K562 (cell line): ENCODE measurements around the gene CTSO. TPM values are rescaled to one million over a fixed set of nuclear protein-coding genes. Genes with fewer than 3 reads are reported as not detected.

Experiments used
- ATAC-seq: fragments of 200-7000 bp; cut with Tn5 transposase; 3 replicates; pipeline ENCODE4 v1.9.1; 2020; ENCODE audit warnings: moderate library complexity
- BruUV-seq: library from RNA; stranded (reverse); fragments of 400-500 nt; replicated peaks from 2 replicates; lab custom pipeline; 2021; lab: Mats Ljungman, UMichigan
- CTCF ChIA-PET: fragments of 300-600 bp; formaldehyde crosslinking; extraction: SDS; loops from one replicate; lab custom pipeline; 2021; ENCODE audit warnings: low intra/inter-chr PET ratio; lab: Yijun Ruan, JAX
- POLR2A ChIA-PET: fragments of 300-600, 350-650 bp; sonication (Branson Sonifier 250); formaldehyde crosslinking; extraction: SDS; loops from one replicate; lab custom pipeline; 2021; ENCODE audit warnings: antibody characterized with exemption, inconsistent platforms; lab: Yijun Ruan, JAX
- DNase-seq, 4 experiments: peaks; one replicate each; pipeline versions ENCODE4 v3.0.0 to v3.0.0-alpha.2; 2011 to 2018; ENCODE audit warnings: low spot score in 3 of 4, mixed read lengths in 3 of 4; ENCODE audit errors: extremely low read depth in 1 of 4
- FAIRE-seq: peaks from 2 replicates; lab custom pipeline; 2011; peaks lifted over from hg19 to GRCh38; lab: Jason Lieb, UNC
- H2AFZ ChIP-seq: 2 replicates; pipeline ENCODE4 v1.6.0; 2011; ENCODE audit warnings: low read depth, low read length, control low read depth, inconsistent platforms
- H3K27ac ChIP-seq: fragments of 200-600 bp; 3 replicates; pipeline ENCODE4 v1.8.0; 2011; ENCODE audit warnings: low read depth, mild to moderate bottlenecking, control low read depth, inconsistent platforms, low read length, moderate library complexity, mixed read lengths; ENCODE audit errors: extremely low read depth
- H3K27me3 ChIP-seq, 2 experiments: fragments of 300-600 bp in 1 of 2; 2 replicates in 1 of 2; 3 replicates in 1 of 2; pipeline versions ENCODE4 v1.6.0 to v1.8.0; 2011; ENCODE audit warnings: inconsistent platforms in 2 of 2, low read length in 2 of 2, mild to moderate bottlenecking in 1 of 2, mixed read lengths in 1 of 2, moderate library complexity in 1 of 2; ENCODE audit not compliant: control insufficient read depth in 2 of 2, insufficient read depth in 2 of 2
- H3K36me3 ChIP-seq: fragments of 300-600 bp; 3 replicates; pipeline ENCODE4 v1.8.0; 2011; ENCODE audit warnings: mild to moderate bottlenecking, low read length, inconsistent platforms; ENCODE audit not compliant: control insufficient read depth, insufficient read depth
- H3K4me1 ChIP-seq, 2 experiments: fragments of 200-600 bp in 1 of 2; replicated peaks in 1 of 2; 2 replicates in 1 of 2; 3 replicates in 1 of 2; pipeline versions ENCODE4 v1.5.1 to v1.8.0; 2011; ENCODE audit warnings: inconsistent platforms in 2 of 2, low read length in 2 of 2, mild to moderate bottlenecking in 1 of 2, mixed read lengths in 1 of 2, moderate library complexity in 1 of 2; ENCODE audit not compliant: control insufficient read depth in 2 of 2, insufficient read depth in 2 of 2
- H3K4me2 ChIP-seq: 2 replicates; pipeline ENCODE4 v1.6.1; 2011; ENCODE audit warnings: low read length, control low read depth, inconsistent platforms, mixed read lengths; ENCODE audit not compliant: insufficient read depth
- H3K4me3 ChIP-seq: fragments of 200-600 bp; sonication (generic), shearing (Covaris generic); 2 replicates; pipeline ENCODE4 v1.5.1; 2016; ENCODE audit warnings: control low read depth, inconsistent platforms
- H3K79me2 ChIP-seq: fragments of 200-600 bp; 3 replicates; pipeline ENCODE4 v1.8.0; 2011; ENCODE audit warnings: low read length, inconsistent platforms; ENCODE audit not compliant: control insufficient read depth, insufficient read depth
- H3K9ac ChIP-seq, 2 experiments: 2 replicates each; pipeline versions ENCODE4 v1.6.0 to v1.6.1; 2011; ENCODE audit warnings: low read depth in 2 of 2, low read length in 2 of 2, control low read depth in 1 of 2, inconsistent platforms in 1 of 2, mild to moderate bottlenecking in 1 of 2, mixed read lengths in 1 of 2; ENCODE audit not compliant: insufficient read depth in 1 of 2
- H3K9me1 ChIP-seq: one replicate; pipeline ENCODE4 v1.6.0; 2011; ENCODE audit warnings: inconsistent platforms, mild to moderate bottlenecking, low read length, moderate library complexity; ENCODE audit not compliant: control insufficient read depth, insufficient read depth
- H3K9me3 ChIP-seq: replicated peaks from 2 replicates; pipeline ENCODE4 v1.5.1; 2011; ENCODE audit warnings: low read depth, low read length, inconsistent platforms; ENCODE audit not compliant: control insufficient read depth, insufficient read depth
- H4K20me1 ChIP-seq: replicated peaks from 2 replicates; pipeline ENCODE4 v1.6.1; 2011; ENCODE audit warnings: low read length, inconsistent platforms, mixed read lengths; ENCODE audit not compliant: control insufficient read depth, insufficient read depth
- DMBX1 ChIP-seq: fragments of 250-450 bp; sonication (Bioruptor Pico); IDR thresholded peaks from 2 replicates; pipeline ENCODE4 v1.8.0; 2022; ENCODE audit warnings: inconsistent platforms, mild to moderate bottlenecking, moderate library complexity, borderline replicate concordance
- ETV1 ChIP-seq: fragments of 450-650 bp; conservative IDR thresholded peaks from 2 replicates; pipeline ENCODE4 v1.6.1; 2016; ENCODE audit warnings: missing genetic modification characterization, control low read depth, low read depth, missing compliant biosample characterization
- FOS ChIP-seq: IDR thresholded peaks from 3 replicates; pipeline ENCODE4 v1.6.1; 2011; ENCODE audit not compliant: insufficient read length; ENCODE audit errors: extremely low read depth
- FOXJ2 ChIP-seq: fragments of 200-800 bp; sonication (Bioruptor generic); IDR thresholded peaks from 2 replicates; pipeline ENCODE4 v1.6.1; 2016; ENCODE audit warnings: missing genetic modification characterization, missing compliant biosample characterization
- GTF2E2 ChIP-seq: fragments of 200-800 bp; sonication (Bioruptor generic); IDR thresholded peaks from 2 replicates; pipeline ENCODE4 v1.6.1; 2016; ENCODE audit warnings: missing genetic modification characterization, missing compliant biosample characterization
- HMG20B ChIP-seq: fragments of 250-450 bp; sonication (Bioruptor Pico); IDR thresholded peaks from 2 replicates; pipeline ENCODE4 v1.5.0; 2021; ENCODE audit warnings: mild to moderate bottlenecking
- MTA3 ChIP-seq: fragments of 450-650 bp; formaldehyde crosslinking; IDR thresholded peaks from 2 replicates; pipeline ENCODE4 v1.6.1; 2017; ENCODE audit warnings: mild to moderate bottlenecking, borderline replicate concordance
- POLR2G ChIP-seq: fragments of 200-400 bp; formaldehyde crosslinking; IDR thresholded peaks from 2 replicates; pipeline ENCODE4 v1.6.1; 2017; ENCODE audit warnings: low read depth, mild to moderate bottlenecking, antibody characterized with exemption, low read length, moderate library complexity
- RFX7 ChIP-seq: fragments of 250-450 bp; sonication (Bioruptor Pico); IDR thresholded peaks from 2 replicates; pipeline ENCODE4 v1.5.1; 2021; ENCODE audit warnings: mild to moderate bottlenecking
- SIN3A ChIP-seq, 2 experiments: fragments of 150-350 bp in 1 of 2; IDR thresholded peaks; 2 replicates each; pipeline ENCODE4 v1.6.1; 2011 to 2016; ENCODE audit warnings: borderline replicate concordance in 2 of 2, low read depth in 2 of 2, low read length in 2 of 2, mild to moderate bottlenecking in 2 of 2, moderate library complexity in 2 of 2; ENCODE audit not compliant: control insufficient read depth in 1 of 2
- ZNF140 ChIP-seq: fragments of 250-450 bp; sonication (Bioruptor Pico); IDR thresholded peaks from 2 replicates; pipeline ENCODE4 v1.8.0; 2021; ENCODE audit warnings: moderate library complexity, mild to moderate bottlenecking, inconsistent platforms
- ZNF551 ChIP-seq: fragments of 250-450 bp; sonication (Bioruptor Pico); IDR thresholded peaks from 2 replicates; pipeline ENCODE4 v1.5.0; 2021; ENCODE audit warnings: mild to moderate bottlenecking, moderate library complexity
- ZNF780A ChIP-seq: fragments of 250-450 bp; sonication (Bioruptor Pico); IDR thresholded peaks from 2 replicates; pipeline ENCODE4 v1.5.0; 2021; ENCODE audit warnings: mild to moderate bottlenecking
- ZSCAN32 ChIP-seq: fragments of 450-650 bp; formaldehyde crosslinking; IDR thresholded peaks from 2 replicates; pipeline ENCODE4 v1.4.0; 2020; ENCODE audit warnings: mild to moderate bottlenecking, moderate library complexity
- WGBS: fragments of 100-300 bp; shearing (Covaris generic); methylation state at CpG from one replicate; pipeline ENCODE4 v1.1.6; 2016; ENCODE audit warnings: low coverage, mixed read lengths; ENCODE audit not compliant: insufficient coverage; ENCODE audit errors: missing lambda C conversion rate; 5-methylcytosine and 5-hydroxymethylcytosine counted together
- in situ Hi-C: fragments of 300-500 bp; cut with MboI; formaldehyde crosslinking; loops from 4 replicates; pipeline ENCODE4 v1.15.0; 2018; ENCODE audit warnings: inconsistent platforms, mixed read lengths
- intact Hi-C: fragments of 100-400 bp; cut with micrococcal nuclease; formaldehyde crosslinking; loops from 2 replicates; pipeline ENCODE4 v1.14.2; 2022
- polyA plus RNA-seq, 8 experiments: library from polyadenylated mRNA; depleted of rRNA in 4 of 8; stranded (reverse) in 5 of 8; unstranded in 3 of 8; fragments of >200 nt; fragmentation: Nextera tagmentation in 2 of 8; fragmentation: Illumina TruSeq in 1 of 8; extraction: Ambion mirVana in 2 of 8; extraction: Trizol in 1 of 8; gene quantifications; 2 replicates each; pipeline versions ENCODE4 v1.2.1 to v1.2.3, GENCODE V29; 2011 to 2014; ENCODE audit warnings: inconsistent platforms in 1 of 8, missing spikeins in 1 of 8
- total RNA-seq, 7 experiments: library from RNA; depleted of rRNA in 6 of 7; stranded (reverse); fragments of >200 nt in 6 of 7; fragmentation: Illumina TruSeq in 2 of 7; extraction: Trizol in 2 of 7; gene quantifications; 2 replicates each; pipeline versions ENCODE4 v1.2.1 to v1.2.3, GENCODE V29; 2011 to 2021; ENCODE audit warnings: low replicate concordance in 1 of 7
- TF ChIP-seq, protein P1 (sequence below): fragments of 250-450 bp; sonication (Bioruptor Pico); IDR thresholded peaks from 2 replicates; pipeline ENCODE4 v1.5.0; 2022; ENCODE audit warnings: mild to moderate bottlenecking

The CTSO gene
- total and polyA plus RNA-seq, 9 of the 15 experiments (the other 6 are each of a cell fraction or from before 2014, with no cell fraction given) = 0.03 to 0.07 (median 0.04) TPM; not detected in 5

DNA sequence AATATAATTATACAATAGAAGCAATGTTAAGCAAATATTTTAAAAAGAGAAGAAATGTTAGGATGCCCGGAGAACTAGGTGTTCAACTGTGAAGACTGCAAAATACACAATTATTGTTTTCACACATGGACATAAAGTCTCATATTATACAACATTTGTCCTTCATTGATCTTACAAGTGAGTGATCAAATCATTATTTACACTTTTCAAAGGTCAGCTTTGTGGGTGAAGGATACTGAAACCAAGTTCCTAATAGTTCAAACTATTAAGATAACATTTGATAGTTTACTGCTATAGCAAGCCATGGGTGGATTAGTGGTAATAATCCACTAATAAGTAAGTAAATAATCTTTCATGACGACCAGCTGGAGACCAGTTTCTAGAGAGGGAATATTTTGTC is 23.3 kb downstream of the CTSO start:
- in situ Hi-C loops (no loop called here), intact Hi-C loops (no loop called here)
- Histone ChIP-seq H3K4me3 (no peak overlapping the region), H3K27me3 (no peaks in the 10 kb centered on the region), H3K4me2 (no peak overlapping the region), H3K9me3 (no peaks in the 10 kb centered on the region; the same call in 1 of the 2 replicates), H3K36me3 (no peaks in the 10 kb centered on the region), H3K27ac (no peak overlapping the region), H3K9me1 (no peaks in the 10 kb centered on the region), H3K9ac (no peak overlapping the region), H4K20me1 (no peaks in the 10 kb centered on the region), H3K4me1 (no peaks in the 10 kb centered on the region), H2AFZ (no peak overlapping the region), H3K79me2 (no peaks in the 10 kb centered on the region)
- DNase-seq = no peak
- FAIRE-seq = no peak
- no TSS peak for BruUV-seq
- CTCF ChIA-PET = no interaction called here
- POLR2A ChIA-PET = interaction anchor here (0.6 kb wide), 1 partner anchor 1038 kb away, joined by 3 read pairs; no protein-coding TSS in a partner anchor
- no peak for ATAC-seq
- WGBS = 0% methylated on average over 2 of the region's 2 CpGs
- no peak for TF ChIP-seq HMG20B (CRISPR knock-in tag)
- TF ChIP-seq ZNF780A (CRISPR knock-in tag) = no peak
- TF ChIP-seq ZSCAN32 (CRISPR knock-in tag) = no peak
- TF ChIP-seq, protein P1, sequence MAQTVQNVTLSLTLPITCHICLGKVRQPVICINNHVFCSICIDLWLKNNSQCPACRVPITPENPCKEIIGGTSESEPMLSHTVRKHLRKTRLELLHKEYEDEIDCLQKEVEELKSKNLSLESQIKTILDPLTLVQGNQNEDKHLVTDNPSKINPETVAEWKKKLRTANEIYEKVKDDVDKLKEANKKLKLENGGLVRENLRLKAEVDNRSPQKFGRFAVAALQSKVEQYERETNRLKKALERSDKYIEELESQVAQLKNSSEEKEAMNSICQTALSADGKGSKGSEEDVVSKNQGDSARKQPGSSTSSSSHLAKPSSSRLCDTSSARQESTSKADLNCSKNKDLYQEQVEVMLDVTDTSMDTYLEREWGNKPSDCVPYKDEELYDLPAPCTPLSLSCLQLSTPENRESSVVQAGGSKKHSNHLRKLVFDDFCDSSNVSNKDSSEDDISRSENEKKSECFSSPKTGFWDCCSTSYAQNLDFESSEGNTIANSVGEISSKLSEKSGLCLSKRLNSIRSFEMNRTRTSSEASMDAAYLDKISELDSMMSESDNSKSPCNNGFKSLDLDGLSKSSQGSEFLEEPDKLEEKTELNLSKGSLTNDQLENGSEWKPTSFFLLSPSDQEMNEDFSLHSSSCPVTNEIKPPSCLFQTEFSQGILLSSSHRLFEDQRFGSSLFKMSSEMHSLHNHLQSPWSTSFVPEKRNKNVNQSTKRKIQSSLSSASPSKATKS (CRISPR knock-in tag) = no peak
- TF ChIP-seq SIN3A (IDR thresholded peaks at IDR 0.05; ENCODE audit: borderline replicate concordance in 2 of 2, control insufficient read depth in 1 of 2, low read depth in 2 of 2, low read length in 2 of 2) = no peak
- no peak for TF ChIP-seq POLR2G
- TF ChIP-seq DMBX1 = no peak
- TF ChIP-seq ZNF551 (CRISPR knock-in tag) = no peak
- no peak for TF ChIP-seq FOXJ2 (tag)
- no peak for TF ChIP-seq ZNF140 (CRISPR knock-in tag)
- TF ChIP-seq ETV1 (tag) = no peak
- no peak for TF ChIP-seq FOS
- no peak for TF ChIP-seq GTF2E2 (tag)
- no peak for TF ChIP-seq MTA3
- no peak for TF ChIP-seq RFX7
